Kidney (tissue), 14 donors: ENCODE data around the gene ERGIC1. TPM values are rescaled to one million over a fixed set of nuclear protein-coding genes. Genes with fewer than 3 reads are reported as not detected.

Experiments used
- DNase-seq, 5 donors: peaks; one replicate each; pipeline ENCODE4 v3.0.0-alpha.2; 2013 to 2020
- FAIRE-seq: peaks from 2 replicates; lab custom pipeline; 2012; peaks lifted over from hg19 to GRCh38; lab: Jason Lieb, UNC
- H3K27ac ChIP-seq, 2 donors: one replicate each; pipeline ENCODE4 v1.7.0; 2013; ENCODE audit warnings: low read depth in 2 of 2, low read length in 2 of 2, inconsistent platforms in 1 of 2
- H3K27me3 ChIP-seq: one replicate; pipeline ENCODE4 v1.7.1; 2013; ENCODE audit warnings: low read length, inconsistent platforms; ENCODE audit not compliant: control insufficient read depth, insufficient read depth
- H3K36me3 ChIP-seq, 3 donors: one replicate each; pipeline versions ENCODE4 v1.7.0 to v1.7.1; 2013; ENCODE audit warnings: low read length in 3 of 3, control low read depth in 1 of 3, inconsistent platforms in 1 of 3; ENCODE audit not compliant: insufficient read depth in 3 of 3, control insufficient read depth in 2 of 3
- H3K4me1 ChIP-seq, 3 donors: one replicate each; pipeline versions ENCODE4 v1.7.0 to v1.7.1; 2013; ENCODE audit warnings: low read length in 3 of 3, inconsistent platforms in 1 of 3, low read depth in 1 of 3; ENCODE audit not compliant: control insufficient read depth in 2 of 3, insufficient read depth in 2 of 3
- H3K4me3 ChIP-seq, 3 donors: one replicate each; pipeline versions ENCODE4 v1.7.0 to v1.8.1; 2013; ENCODE audit warnings: low read length in 3 of 3, control low read depth in 1 of 3, inconsistent platforms in 1 of 3
- H3K9ac ChIP-seq, 3 donors: one replicate each; pipeline versions ENCODE4 v1.7.0 to v1.7.1; 2013; ENCODE audit warnings: low read length in 3 of 3, control low read depth in 1 of 3, inconsistent platforms in 1 of 3
- H3K9me3 ChIP-seq, 3 donors: one replicate each; pipeline versions ENCODE4 v1.7.0 to v1.7.1; 2013; ENCODE audit warnings: low read length in 3 of 3, control low read depth in 1 of 3, inconsistent platforms in 1 of 3; ENCODE audit not compliant: control insufficient read depth in 2 of 3, insufficient read depth in 1 of 3
- intact Hi-C: fragments of 100-400 bp; cut with DNase I; formaldehyde crosslinking; loops from one replicate; pipeline ENCODE4 v1.11.1; 2022
- polyA plus RNA-seq: library from polyadenylated mRNA; stranded (reverse); fragments of 350-450 nt; fragmentation: Illumina TruSeq; extraction: RNeasy Lipid Tissue Mini Kit (QIAGEN cat#74804); gene quantifications from one replicate; pipeline ENCODE4 v1.2.3, GENCODE V29; 2014; ENCODE audit warnings: low read depth, low replicate concordance; ENCODE audit not compliant: insufficient read depth
- total RNA-seq: library from RNA; stranded (reverse); fragmentation: NEBNext Ultra II Directional; extraction: Animal tissue kit (Norgen Biotek cat#: 25700); gene quantifications from one replicate; pipeline ENCODE4 v1.2.1, GENCODE V29; 2021
- TF ChIP-seq, protein P1 (sequence below): IDR thresholded peaks from 3 replicates; pipeline ENCODE4 v1.5.1; 2012; ENCODE audit warnings: mild to moderate bottlenecking, moderate library complexity, borderline replicate concordance; ENCODE audit not compliant: insufficient read depth; ENCODE audit errors: extremely low read depth
- donor health status: control.
- donor health status: control.
- donor health status: control.
- donor health status: control.
- donor health status: control.
- donor health status: DM: yes; HTN: yes; CAD: no.
- donor health status: Normal renal cell carcinoma (clear cell type).

The ERGIC1 gene
- total and polyA plus RNA-seq, 2 donors from 2014 or later: 88.0 to 183 TPM

DNA sequence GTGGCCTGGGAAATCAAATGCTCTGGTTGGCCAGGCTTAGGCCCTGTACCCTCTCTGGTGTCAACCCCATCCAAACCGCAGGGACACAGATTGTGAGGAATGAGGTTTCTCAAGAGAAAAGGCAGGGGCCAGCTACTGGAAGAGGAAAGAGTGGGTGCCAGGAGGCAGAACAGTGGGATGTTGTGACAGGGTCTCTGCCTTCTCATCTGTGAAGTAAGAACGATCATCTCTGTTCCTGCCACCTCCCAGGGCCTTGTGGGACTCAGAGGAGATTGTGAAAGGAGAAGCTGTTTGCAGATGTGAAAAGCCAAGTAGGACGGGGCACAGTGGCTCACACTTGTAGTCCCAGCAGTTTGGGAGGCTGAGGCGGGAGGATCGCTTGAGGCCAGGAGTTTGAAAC lies 102.3 kb downstream of the ERGIC1 start:
- no peak for FAIRE-seq
- TF ChIP-seq, protein P1, sequence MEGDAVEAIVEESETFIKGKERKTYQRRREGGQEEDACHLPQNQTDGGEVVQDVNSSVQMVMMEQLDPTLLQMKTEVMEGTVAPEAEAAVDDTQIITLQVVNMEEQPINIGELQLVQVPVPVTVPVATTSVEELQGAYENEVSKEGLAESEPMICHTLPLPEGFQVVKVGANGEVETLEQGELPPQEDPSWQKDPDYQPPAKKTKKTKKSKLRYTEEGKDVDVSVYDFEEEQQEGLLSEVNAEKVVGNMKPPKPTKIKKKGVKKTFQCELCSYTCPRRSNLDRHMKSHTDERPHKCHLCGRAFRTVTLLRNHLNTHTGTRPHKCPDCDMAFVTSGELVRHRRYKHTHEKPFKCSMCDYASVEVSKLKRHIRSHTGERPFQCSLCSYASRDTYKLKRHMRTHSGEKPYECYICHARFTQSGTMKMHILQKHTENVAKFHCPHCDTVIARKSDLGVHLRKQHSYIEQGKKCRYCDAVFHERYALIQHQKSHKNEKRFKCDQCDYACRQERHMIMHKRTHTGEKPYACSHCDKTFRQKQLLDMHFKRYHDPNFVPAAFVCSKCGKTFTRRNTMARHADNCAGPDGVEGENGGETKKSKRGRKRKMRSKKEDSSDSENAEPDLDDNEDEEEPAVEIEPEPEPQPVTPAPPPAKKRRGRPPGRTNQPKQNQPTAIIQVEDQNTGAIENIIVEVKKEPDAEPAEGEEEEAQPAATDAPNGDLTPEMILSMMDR: no peak
- intact Hi-C loops: no loop called here

DNA sequence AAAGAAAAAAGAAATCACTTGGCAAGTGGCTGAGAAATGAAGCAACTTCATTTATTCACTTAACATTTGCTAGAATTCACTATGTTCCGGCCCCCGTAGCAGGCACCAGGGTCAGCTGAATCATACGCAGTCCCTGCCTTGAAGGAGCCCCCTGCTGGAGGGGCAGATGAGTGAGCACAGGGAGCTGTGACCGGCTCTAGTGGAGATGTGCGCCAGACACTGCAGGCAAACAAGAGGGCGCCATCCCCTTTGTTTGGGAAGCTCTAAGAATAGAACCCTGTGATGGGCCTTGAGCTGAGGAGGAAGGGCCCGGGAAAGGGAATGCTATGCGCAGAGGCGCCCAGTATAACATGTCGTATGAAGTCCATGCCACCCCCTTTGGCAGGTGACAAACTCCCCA lies 105.0 kb downstream of the ERGIC1 start:
- Histone ChIP-seq H3K27me3 (no peaks in the 10 kb centered on the region), H3K27ac (no peak overlapping the region), H3K9me3 (no peaks in the 10 kb centered on the region), H3K4me3 (no peak overlapping the region), H3K36me3 (peaks cover 0 to 25% (median 21%) of the 10 kb centered on the region in 3 donors), H3K4me1 (peaks cover 0 to 4% (median 0%) of the 10 kb centered on the region in 3 donors), H3K9ac (no peak overlapping the region)
- DNase-seq (peak in 2 of 5 donors; percentile 21 to 38), FAIRE-seq (no peak)
- intact Hi-C loops: no loop called here
- TF ChIP-seq, protein P1: no peak

More for the DNA sequence above, 102.3 kb downstream of the ERGIC1 start:
- Histone ChIP-seq H3K4me1 (no peaks in the 10 kb centered on the region), H3K4me3 (no peak overlapping the region), H3K9me3 (no peaks in the 10 kb centered on the region), H3K27ac (no peak overlapping the region), H3K9ac (no peak overlapping the region), H3K27me3 (no peaks in the 10 kb centered on the region), H3K36me3 (peaks cover 0 to 28% (median 16%) of the 10 kb centered on the region in 3 donors)
- DNase-seq: peak in 1 of 5 donors; percentile 19

DNA sequence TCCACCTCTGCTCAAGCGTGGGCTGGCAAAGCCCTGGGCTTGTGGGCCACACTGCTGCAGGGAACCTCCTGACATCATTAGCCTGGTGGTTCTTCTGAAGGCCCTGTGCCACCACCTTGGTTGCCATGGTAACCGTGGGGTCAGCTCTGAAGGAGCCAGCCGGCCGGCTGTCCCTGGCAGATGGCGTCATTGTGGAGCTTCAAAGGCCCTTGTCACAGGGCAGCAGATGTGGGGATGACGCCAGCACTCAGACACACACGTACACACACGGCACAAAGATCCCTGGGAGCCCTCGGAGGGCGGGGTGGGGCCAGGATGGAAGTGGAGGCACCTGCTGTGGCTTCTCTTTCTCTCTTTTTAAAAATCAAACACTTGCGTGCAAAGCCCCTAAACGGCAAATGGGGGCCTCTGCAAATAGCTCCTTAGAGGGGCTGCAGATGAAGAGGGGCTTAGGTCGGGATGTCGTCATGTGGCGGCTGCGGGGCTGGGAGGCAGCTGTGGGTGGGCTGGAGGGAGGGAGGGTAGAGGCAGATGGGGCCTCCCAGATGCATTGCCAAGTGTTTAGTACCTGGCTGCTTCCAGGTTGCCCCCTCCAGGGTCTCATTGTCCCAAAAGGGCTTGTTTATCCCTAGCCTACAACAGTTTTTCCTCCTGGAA lies 105.7 kb downstream of the ERGIC1 start:
- no peak overlapping the region for H3K4me3 ChIP-seq
- TF ChIP-seq, protein P1: no peak
- peaks cover 0 to 21% (median 21%) of the 10 kb centered on the region in 3 donors for H3K36me3 ChIP-seq
- FAIRE-seq (no peak), DNase-seq (peak; percentile 44 to 85 (median 53))
- no peaks in the 10 kb centered on the region for H3K9me3 ChIP-seq
- intact Hi-C loops: loop anchor here (10.0 kb wide), 1 partner anchor 465 kb away; no protein-coding TSS in a partner anchor
- H3K9ac ChIP-seq: no peak overlapping the region
- peaks cover 0 to 4% (median 0%) of the 10 kb centered on the region in 3 donors for H3K4me1 ChIP-seq
- H3K27me3 ChIP-seq: no peaks in the 10 kb centered on the region
- H3K27ac ChIP-seq: no peak overlapping the region
